Ureter (tissue), 1 donor: Measurements from ENCODE around the gene HS3ST5. TPM values are rescaled to one million over a fixed set of nuclear protein-coding genes. Genes with fewer than 3 reads are reported as not detected.
"Not testable (repeated sequence)": the region's sequence is repeated elsewhere in the genome, so short reads cannot be mapped to it uniquely, and the experiment has no call there.

Source experiments
- DNase-seq: peaks from one replicate; pipeline ENCODE4 v3.0.0-alpha.2; 2020; ENCODE audit warnings: low spot score
- total RNA-seq: library from RNA; stranded (reverse); gene quantifications from one replicate; pipeline ENCODE4 v1.2.4, GENCODE V29; 2023
- donor health status: DM: yes; HTN: yes; CAD: no.

The HS3ST5 gene
- total RNA-seq, 1 donor from 2014 or later: 3.2 TPM

DNA sequence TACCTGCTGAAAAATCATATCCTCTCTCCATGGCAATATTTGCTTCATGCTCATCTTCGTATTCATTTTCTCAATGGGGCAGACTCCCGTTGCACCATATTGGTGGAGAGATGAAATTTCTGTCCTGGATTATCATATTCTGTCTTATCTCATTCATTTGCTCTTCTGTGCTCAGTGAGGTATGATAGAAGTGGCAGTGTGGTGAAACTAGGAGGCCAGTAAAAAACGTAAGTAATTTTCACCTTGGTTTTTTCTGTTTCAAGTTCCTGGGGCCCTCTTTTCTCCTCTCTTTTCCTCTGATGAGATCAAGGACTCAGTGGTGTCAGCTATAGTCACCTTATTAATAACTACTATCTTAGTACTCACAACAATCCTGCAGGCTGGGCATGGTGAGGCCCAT is 189.4 kb downstream of the HS3ST5 start:
- DNase-seq: no peak

GRCh38 chr6:114151064-114151690 is 191.6 kb downstream of the HS3ST5 start:
- no peak for DNase-seq

GRCh38 chr6:114149182-114149581 is 193.6 kb downstream of the HS3ST5 start:
- not testable (repeated sequence) for DNase-seq

DNA sequence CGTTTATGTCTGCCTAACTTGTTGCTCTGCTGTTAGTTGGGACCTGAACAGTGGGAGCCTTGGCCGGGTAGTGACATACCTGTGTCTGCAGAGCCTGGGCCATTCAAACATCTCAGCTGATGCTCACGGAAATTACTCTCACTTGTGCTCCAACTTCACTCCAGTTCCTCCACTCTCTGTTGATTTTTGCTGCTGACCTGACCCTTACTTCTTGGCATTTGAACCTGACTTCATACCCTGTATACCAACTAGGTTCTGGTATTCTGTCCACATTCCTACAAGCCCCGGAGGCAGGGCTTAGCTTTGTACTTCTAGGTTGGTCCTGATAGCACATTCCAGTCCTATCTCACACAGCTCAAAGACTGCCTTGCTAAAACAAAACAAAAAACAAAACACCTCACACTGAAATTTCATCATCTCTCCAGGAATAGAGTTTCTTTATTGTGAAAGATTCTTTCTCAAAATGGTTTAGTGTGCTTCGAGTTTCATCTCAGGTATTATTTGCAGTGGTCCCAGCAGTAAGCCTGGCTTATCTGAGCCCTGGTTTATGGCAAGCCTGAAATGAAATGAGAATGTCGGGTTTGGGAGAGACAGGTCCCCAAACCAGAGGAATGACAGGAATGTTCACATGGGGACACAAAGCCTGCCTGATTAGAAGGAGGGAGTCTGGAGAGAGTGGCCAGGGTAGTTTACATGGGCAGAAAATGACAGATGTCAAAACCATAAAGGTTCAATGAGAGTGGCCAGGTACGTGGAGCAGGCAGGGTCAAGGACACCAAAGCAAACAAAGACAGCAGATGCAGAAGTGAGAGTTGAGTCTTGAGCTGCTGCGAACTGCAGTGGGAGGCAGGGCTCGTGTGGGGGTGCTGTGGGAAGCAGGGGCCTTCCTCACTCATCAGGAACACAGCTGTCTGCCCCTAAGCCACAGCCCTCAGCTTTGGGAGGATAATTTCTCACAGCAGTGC is 197.7 kb downstream of the HS3ST5 start:
- DNase-seq: no peak

DNA sequence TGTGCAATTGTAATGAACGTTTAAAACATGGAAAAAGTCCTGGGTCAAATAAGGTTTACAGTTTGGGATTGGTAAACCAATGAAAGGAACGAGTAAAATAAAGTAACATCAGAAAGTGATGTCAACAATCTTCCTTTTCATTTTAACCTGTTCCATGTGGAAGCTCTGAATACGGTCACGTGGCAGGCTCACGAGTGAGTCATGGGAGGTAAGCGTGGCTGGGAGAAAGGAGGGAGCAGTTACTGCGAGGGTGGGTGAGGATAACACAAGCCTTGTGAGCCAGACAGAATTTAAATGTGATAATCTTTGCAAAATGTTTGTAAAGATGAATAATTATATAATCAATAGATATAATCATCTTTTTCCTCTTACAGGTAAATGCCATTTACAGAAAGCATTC is 200.6 kb downstream of the HS3ST5 start:
- DNase-seq: no peak

- DNase-seq: no peak
These were observed 202.4 kb downstream of the HS3ST5 start for GRCh38 chr6:114140416-114140815.

DNA sequence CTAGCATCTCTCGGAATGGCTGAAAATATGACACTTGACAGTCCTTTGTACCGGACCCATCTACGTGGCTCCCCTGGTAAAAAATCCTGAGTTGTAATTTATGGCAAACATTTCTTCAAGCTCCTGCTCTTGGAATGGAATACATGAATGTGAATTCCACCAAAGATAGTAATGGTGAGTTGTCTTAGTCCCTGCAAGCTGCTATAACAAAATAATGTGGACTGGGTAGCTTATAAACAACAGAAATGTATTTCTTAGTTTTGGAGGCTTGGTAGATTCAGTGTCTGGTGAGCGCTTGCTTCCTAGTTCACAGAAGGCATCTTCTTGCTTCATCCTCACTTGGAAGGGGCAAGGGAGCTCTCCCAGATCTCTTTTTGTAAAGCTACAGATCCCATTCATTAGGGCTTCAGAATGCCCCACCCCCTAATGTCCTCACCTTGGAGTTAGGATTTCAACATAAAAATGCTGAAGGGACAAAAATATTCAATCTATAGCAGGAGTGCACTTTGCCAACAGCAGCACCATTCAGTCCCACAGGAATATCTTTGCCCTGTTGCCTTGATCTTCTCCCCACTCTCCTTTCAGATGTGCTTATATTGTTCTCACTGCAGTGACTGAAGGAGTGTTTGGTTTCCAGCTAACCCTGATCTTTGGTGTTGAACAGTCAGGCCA is 204.1 kb downstream of the HS3ST5 start:
- no peak for DNase-seq

- DNase-seq: no peak
These were observed 207.4 kb downstream of the HS3ST5 start for GRCh38 chr6:114135363-114135971.

DNA sequence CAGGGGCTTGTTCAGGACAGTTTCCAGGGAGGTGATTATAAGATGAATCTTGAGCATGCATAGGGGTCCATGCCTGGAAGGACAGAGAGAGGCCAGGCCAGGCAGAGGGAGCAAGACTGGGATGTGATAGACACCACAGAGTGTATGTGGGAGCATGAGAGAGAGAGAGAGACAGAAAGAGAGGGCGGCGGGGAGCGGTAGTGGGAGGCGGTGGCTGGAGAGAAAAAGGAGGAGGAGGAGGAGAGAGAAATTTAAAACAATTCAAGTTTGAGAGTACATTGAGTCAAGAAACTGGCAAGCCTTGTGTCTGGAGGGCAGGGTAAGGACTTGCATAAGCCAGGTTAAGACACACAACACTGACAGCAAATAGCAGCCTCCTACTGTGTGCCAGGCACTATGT is 209.0 kb downstream of the HS3ST5 start:
- no peak for DNase-seq

GRCh38 chr6:114131945-114132344 is 210.9 kb downstream of the HS3ST5 start:
- DNase-seq: no peak

- no peak for DNase-seq
These were observed 217.2 kb downstream of the HS3ST5 start for GRCh38 chr6:114125576-114125975.

DNA sequence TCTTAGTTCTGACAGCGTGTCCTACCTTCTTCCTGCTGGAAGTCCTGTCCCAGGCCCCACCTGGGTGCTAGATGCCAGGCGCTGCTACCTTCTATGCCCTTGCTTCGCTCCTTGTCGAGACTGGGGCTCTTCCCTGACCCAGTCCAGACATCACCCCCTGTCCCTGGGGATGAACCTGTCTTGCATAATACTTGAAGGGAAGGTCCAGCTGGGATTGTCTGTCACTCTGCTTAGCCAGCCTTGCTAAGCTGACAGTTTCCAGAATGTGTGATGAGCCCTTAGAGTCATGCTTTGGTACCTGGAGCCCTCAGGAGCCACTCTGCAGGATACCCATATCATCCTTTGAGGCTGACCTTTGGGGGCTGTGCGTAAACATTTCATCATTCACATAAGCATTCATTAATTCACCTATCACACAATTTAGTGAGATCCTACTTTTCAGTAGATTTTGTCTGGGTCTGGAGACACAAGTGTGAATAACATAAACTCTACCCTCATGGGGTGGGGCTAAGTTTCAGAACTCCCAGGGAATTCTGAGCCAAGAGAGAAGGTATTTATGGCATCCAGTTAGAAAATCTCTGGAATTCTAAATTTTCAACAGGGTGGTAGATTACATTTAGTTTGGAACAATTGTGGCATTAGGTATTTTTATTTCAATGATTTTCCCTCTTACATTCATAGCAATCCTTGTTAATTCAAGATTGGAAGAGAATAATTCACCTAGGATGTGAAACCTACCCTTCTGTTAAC is 220.7 kb downstream of the HS3ST5 start:
- DNase-seq: no peak

- no peak for DNase-seq
These were observed 223.8 kb downstream of the HS3ST5 start for GRCh38 chr6:114119056-114119455.

- DNase-seq: no peak
These were observed 227.2 kb downstream of the HS3ST5 start for GRCh38 chr6:114115652-114116051.

- DNase-seq: peak; percentile 57
These were observed 234.5 kb downstream of the HS3ST5 start for GRCh38 chr6:114108119-114109002.

- DNase-seq: no peak
These were observed 236.8 kb downstream of the HS3ST5 start for GRCh38 chr6:114106020-114106419.

- no peak for DNase-seq
These were observed 241.6 kb downstream of the HS3ST5 start for GRCh38 chr6:114101255-114101654.

DNA sequence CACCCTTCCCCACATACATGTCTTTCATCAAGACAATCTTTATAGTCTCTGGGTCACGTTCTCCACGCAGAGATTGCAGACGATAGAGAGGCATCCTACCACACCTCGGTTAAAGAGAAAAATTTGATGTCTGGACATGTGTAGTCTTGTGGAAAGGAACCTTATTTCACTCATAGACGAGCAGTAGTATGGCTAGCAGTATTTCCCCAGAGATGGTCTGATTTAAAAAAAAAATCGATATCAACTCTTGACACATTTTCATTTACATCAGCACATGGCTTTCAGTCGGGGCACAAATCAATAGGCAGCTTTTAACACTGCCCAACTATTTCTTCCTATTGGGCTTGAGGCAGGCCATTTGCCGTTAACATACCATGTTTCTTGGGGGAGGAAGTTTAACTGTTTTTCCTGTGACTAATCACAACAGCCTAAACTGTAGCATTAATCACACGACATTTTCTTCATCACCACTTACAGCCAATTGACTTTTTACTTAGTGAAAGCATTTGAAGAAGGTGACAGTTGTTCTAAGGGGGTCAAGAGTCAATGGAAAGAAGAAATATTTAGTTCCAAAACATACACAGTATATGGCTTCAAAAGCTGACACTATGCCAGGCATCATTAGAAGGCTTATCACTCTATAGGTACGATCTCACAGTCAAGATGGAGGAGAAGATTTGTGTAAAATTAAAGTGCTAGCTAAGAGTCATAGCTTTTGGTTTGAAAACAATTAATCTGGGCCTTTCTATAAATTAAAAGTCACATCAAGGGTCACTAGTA is 242.4 kb downstream of the HS3ST5 start:
- DNase-seq: no peak

- DNase-seq: no peak
These were observed 246.2 kb downstream of the HS3ST5 start for GRCh38 chr6:114096561-114097172.
